IPS-NIHi7 (cell line): ENCODE measurements around the gene MCTP1.
"Not testable (repeated sequence)": the region's sequence is repeated elsewhere in the genome, so short reads cannot be mapped to it uniquely, and the experiment has no call there.

Source experiments
- DNase-seq: peaks from one replicate; pipeline ENCODE4 v3.0.0; 2012; ENCODE audit warnings: mixed read lengths; ENCODE audit errors: extremely low spot score

The MCTP1 gene

DNA sequence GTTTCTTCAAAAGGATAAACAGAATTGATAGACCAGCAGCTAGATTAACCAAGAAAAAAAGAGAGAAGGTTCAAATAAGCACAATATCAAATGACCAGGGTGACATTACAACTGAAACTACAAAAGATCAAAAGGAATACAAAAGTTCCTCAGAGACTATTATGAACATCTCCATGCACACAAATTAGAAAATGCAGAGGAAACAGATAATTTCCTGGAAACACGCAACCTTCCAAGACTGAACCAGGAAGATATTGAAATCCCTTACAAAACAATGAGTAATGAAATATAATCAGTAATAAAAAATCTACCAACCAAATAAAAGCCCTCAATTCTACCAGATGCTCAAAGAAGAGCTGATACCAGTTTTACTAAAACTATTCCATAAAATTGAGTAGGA lies 252.1 kb downstream of the MCTP1 start:
- no peak for DNase-seq

DNA sequence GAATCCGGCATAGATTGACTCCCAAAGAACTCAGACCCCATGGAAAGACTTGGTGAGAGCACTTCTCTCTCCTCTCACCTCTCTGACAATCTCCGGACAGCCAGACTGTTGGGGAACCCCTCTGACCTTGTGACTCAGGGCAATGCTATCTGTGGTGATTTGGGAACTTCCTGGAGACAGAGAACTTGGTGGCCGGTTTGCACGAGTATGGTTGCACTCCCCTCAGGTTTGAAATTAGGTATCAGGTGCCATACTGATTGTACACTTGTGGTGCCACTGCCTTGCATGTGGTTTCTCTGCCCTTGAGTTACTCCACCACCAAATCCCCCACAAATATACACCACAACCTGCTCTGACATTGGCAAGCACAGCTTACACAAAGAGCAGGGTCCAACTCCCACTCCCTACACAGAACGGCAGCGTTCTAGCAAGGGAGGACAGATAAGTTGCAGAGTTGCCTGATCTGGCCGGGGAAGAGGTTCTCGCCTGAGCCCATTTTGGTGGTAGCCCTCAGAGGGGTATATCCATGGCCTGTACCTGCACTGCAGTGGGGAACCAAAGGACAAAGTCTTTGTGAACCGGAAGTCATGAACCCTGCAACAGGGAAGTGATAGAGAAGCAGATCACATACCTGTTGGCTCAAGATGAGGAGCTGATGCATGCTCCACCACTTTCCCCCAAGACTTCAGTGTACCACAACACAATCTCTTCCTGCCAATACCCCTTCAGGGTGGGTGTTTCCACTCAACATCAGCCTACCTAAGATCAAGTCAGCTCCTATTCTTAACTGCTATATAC lies 255.1 kb downstream of the MCTP1 start:
- no peak for DNase-seq

DNA sequence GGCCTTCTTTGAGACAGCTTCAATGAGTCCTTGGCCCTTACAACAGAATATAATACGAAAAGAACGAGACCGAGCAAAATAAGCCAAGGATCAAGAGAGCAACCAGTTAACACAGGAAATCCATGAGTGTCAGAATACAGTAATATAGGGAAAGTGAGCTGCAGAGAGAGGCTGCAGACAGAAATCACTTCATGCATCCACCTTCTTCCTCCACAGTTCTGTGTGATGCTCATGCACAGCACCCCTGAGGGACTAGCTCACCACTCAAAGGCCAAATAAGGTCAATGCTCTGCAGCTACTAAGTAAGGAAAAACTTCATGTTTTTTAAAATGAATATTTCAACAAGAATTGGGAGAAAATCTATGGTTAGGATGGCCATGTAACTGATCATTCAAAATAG lies 257.1 kb downstream of the MCTP1 start:
- DNase-seq = no peak

DNA sequence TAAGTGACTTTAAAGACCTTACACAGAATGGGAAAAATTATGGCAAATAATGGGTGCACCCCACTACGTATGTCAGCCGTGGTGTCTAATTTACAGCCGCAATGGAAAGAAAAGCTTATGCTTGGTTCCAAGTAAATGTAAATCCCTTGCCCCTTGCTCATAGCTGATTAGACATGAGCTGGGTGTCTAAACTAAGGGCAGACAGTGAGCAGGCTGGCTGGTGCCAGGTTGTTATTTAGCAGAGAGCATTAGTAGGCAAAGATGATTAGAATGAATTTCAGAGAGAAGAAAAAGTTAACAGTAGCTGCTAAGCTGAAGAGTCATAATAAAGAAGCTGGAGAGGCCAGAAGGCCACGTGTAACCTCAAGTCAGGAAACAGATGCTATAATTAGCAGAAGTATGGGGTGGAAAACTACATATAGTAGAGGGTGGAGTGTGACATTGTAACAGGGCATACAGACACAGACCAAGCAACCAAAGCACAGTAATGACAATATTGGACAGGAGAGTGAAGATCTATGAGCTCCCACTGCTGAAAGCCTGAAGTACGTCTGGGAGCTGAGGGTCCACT lies 257.7 kb downstream of the MCTP1 start:
- DNase-seq = no peak

DNA sequence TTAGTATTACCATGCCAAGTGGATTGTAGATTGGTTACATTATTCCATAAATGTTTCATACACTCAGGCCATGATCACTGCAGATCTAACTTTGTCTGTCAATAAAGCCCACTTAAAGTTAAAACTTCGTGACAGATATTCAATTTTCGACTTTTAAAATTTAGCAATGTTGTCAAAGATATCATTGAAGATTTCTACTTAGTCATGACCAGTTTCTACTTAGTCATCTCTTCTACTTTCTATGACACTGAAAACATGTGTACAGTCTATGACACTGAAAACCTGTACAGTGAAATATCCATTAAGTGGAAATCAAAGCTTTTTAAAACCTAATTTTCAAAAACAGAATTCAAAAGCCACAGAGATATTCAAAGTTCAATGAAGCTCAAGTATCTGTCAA lies 258.2 kb downstream of the MCTP1 start:
- DNase-seq = no peak

DNA sequence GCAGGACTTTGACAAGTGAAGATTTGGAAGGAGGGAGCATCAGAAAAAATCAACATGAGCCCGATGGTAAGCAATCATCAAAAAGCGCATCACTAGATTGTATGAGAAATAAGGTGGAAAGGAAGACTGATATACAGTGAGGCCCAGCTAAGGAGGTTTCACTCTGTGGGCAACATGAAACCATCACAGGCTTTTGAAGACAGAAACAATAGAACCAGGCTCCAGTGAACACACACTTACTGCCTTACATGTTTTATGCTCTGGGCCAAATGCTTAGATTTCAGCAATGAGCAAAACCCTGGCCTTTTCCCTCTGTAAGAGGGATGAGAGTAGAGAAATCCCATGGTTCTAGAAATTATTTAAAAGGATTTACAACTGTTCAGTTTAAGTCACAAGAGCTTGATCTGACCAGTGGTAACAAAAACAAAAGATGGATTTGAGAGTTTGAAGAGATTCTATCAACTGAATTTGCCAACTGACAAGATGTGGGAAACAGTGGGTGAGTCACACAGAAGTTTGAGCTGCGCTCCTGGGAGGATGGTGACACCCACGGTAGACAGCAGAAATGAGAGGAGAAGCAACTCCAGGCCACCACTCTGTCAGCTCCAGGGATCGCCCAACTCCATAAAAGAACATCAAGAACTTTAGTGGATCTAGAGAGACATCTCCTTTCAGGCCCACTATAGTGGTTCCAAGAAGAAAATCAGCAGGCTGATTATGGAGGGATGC lies 261.8 kb downstream of the MCTP1 start:
- no peak for DNase-seq

DNA sequence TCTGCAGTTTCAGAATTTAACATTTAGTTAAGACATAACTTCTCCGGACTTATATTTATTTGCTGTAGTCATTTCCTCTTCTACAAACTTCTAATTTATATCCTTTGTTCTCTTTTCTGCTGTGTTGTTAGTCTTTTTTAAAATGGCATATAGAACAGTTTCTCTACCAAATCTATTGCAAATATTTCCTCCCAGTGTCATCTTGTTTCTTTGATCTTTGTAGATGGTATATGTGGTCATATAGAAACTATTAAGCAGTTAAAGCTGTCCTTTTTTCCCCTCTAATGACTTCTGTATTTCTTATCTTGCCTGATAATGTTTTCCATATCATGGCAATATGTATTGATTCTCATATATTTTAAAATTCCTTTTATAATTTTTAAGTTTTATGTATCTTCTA lies 264.5 kb downstream of the MCTP1 start:
- no peak for DNase-seq

DNA sequence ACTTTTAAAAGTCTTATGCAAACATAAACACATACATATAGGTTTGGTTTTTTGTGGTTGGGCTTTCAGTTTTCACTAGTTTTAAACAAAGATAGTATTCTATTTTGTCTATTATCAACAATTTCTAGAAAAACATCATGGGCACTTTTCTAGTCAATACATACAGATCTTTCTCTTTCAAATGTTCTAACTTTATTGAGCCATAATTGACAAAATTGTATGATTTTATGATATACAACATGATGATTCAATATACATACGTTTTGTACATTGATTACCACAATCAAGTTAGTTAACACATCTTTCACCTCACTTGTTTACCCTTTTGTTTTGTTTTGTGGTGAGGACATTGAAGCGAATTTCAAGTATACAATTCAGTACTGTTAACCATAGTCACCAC lies 265.9 kb downstream of the MCTP1 start:
- no peak for DNase-seq

DNA sequence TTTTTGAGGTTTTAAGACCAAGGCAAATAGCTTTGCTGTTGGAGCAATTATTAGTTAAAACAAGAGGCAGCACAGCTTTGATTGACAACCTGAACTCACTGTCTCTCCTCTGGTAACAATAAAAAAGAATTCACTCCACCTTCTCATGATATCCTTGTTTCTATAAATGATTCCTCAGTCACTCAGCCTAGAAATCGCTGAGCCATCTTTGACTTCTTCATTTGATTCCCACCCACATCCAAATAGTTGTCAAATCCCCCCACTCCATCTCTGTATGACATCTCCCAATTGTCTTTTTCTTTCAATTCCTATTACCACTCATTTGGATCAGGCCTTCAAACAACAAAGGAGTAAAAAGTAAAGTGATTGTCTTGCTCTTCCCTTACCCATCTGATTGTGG lies 266.4 kb downstream of the MCTP1 start:
- no peak for DNase-seq

DNA sequence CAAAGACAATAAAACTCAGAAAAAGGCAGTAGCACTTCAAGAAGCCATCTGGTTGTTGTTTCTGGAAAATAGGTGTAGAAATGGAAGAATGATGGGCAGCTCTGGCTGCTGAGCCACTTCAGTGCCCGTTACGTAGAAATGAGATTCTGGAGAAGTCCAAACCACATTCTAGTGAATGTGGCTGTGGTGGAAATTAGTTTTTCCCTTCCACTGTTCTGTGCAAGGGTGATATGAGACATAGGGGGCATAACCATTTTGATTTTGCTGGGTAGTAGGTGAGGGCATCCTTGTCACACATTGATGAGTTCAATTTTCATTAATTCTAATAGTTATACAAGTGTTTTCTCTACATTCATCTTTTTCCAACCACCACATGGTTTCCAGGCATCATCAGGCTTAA lies 275.1 kb downstream of the MCTP1 start:
- no peak for DNase-seq

DNA sequence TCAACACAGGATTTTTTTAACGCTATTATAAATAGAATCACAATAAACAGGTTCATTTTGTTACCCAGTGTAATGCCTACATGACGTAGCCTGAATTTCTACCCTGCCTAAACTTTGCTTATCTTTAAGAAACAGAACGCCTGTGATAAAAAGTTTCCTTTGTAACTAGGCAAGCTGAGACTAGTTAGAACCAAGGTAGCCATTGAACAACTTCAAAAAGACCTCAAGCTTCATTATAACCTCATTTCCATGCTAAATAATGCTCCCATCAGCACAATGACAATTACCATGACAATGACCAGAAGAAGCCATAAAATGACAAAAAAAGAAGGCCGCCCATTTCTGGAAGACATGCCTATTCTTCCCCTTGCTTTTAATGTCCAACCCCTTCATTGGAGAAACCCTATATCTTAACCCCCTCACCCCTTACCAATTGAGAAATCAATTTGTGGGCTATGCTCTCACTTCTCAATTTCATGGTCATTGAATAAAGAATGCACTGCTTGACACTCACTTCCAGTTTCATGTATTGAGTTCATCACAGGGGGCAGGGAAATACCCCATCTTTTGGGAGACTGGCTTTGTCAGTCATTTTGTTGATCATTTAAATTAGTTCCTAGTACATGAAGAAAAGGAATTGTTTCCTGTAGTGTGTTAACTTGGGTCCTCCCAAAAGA lies 276.8 kb downstream of the MCTP1 start:
- DNase-seq = no peak

DNA sequence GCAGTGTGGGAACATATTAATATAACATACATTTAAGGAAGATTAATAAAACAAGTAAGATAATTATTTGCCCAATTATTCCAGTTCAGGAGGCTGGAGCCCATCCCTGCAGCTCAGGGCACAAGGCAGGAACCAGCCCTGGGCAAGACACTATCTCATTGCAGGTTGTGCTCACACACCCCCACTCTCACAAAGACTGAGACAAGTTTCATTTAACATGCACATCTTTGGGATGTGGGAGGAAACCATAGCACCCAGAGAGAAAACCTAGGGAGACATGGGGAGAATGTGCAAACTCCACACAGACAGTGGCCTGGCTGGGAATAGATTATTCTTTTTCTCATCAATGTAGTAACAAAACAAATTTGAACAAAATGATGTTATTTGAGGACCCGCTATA lies 279.1 kb downstream of the MCTP1 start:
- no peak for DNase-seq

DNA sequence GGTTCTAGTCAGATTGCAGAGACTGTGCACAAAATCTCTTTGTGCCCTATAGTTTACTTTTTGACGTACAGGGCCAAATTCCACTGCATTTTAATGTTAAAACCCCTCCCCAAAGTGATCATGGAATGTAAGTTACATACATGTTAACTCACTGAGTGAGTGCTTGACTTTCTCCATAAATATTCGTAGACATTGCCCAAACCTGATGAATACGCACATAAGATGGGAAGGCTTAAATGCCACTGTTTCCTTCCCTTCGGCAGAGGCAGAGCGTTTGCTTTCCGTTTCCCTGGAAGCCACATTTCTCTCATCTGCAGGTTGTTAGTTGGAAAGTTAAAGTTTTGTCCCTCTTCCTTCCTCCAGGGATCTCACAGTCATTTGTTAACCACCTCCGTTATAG lies 286.2 kb downstream of the MCTP1 start:
- no peak for DNase-seq

DNA sequence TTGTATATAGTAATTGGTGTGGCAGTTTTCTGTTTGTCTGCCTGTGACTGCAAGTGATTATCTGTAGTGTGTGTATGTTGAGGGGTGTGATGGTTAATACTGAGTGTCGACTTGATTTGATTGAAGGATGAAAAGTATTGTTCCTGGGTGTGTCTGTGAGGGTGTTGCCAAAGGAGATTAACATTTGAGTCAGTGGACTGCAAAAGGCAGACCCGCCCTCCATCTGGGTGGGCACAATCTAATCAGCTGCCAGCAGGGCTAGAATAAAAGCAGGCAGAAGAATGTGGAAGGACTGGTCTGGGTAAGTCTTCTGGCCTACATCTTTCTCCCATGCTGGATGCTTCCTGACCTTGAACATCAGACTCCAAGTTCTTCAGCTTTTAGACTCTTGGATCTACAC lies 290.4 kb downstream of the MCTP1 start:
- DNase-seq = not testable (repeated sequence)

DNA sequence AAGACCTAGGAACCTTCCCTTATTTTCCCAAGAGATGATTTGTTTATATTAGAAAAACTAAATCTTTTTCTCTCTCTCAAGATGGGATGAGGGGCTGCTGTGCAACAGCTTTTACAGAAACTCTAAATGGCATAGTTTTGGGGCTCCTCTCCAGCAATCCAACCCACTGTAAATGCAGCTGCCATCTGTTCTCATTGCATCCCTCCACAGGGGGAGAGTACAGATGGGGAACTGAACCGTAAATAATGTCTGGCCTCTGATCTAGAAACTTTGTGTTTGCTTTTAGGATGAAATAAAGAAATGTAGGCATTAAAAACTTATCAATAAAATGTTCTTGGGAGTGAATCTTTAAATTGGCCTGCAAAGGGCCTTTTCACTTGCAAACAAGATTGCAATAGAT lies 291.4 kb downstream of the MCTP1 start:
- no peak for DNase-seq

DNA sequence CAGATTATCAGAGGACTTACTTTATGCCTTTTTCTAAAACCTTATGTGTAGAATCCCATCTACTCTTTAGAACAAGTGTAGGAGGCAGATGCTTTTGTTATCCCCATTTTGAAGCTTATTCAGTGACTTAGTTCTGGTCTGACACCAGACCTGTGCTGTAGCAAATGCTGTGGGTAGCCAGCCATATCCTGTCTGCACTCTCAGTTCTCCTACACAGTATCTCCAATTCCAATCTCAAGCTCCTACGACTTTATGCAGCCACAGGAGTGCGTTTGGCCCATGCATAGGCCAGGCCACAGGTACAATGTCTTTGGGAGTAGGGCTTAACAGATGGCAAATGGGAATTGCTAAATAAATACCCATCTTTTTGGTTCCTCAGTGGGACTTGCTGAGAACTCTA lies 292.6 kb downstream of the MCTP1 start:
- DNase-seq = no peak

DNA sequence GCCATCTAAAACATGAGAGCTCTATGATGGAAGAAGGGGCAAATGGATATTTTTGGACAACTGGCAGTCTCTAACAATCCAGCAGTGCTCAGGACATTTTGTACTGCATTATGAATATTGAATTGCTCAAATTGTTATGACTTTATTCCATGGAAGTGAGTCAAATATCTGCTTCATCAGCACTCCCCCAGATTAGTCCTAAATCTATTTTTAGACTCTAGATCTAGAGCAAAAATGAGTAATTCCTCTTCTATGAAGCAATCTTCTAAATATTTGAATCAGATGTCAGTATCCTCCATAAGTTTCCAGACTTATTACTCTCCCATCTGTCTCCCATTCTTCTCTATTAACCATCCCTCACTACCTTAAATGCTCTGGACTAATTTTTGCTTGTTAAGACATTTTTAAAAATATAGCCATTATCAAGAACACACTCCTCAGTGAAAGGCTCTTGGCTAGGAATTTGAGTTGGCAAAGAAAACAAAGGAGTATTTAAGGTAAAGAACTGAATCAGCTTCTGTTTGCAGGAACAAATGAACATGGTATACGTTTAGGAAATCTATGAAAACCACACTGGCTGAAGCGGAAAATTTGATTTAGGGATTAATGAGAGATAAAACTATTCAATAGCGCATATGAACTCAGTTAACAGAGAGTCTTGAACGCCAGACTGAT lies 300.9 kb downstream of the MCTP1 start:
- no peak for DNase-seq

DNA sequence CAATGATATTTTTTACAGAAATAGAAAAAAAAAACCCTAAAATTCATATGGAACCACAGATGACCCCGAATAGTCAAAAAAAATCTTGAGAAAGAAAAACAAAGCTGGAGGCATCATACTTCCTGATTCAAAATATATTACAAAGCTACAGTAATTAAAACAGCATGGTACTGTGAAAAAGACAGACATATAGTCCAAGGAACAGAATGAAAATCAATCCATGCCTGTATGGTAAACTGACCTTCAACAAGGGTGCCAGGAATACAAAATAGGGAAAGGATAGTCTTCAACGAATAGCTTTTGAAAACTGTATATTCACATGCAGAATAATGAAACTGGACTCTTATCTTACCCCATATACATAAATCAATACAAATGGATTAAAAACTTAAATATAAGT lies 307.5 kb downstream of the MCTP1 start:
- no peak for DNase-seq

DNA sequence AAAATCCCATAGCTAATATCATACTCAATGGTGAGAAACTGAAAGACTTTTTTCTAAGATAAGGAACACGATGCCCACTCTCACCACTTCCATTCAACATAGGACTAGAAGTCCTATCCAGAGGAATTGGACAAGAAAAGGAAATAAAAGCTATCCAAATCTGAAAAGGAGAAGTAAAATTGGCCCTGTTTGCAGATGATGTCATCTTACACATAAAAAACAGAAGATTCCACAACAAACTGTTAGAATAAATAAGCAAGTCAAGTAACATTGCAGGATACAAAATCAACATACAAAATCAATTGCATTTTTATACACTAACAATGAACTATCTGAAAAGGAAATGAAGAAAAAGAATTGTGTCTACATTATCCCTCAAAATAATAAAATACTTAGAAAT lies 308.0 kb downstream of the MCTP1 start:
- no peak for DNase-seq

DNA sequence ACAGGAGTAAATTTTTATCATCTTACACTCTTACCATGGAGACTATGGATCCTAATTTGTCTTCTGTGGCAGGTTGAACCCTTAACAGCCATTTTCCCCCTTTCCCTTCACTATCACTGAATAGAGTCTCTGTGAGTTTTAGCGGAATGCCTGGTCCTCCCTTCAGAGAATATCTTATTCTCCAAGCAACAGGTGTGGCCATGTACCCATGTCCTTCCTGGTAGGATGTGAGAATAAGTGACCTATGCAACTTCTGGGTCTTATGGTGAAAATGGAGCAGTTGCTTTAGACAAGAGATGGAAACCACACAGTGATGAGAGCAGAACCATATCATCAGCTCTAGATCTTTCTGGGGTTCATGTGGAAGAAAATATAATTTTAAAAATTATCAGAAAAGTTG lies 312.6 kb downstream of the MCTP1 start:
- no peak for DNase-seq

DNA sequence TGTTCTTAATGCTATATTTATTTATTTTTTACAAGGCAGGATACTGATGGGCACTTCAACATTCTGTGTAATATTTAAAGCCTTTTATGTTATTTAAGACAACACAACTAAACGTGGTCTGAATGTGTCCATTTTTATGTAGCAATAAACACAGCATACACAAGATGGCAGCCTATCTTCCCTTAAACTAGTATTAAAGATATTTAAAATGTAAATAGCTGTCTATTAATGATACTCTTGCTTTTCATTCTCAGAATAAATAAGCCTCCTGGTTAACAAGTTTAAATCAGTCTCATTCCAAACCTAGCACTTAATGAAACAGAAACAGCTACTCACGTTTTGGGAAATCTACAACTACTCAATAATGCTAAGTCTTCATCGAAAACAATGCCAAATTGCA lies 315.7 kb downstream of the MCTP1 start:
- no peak for DNase-seq

DNA sequence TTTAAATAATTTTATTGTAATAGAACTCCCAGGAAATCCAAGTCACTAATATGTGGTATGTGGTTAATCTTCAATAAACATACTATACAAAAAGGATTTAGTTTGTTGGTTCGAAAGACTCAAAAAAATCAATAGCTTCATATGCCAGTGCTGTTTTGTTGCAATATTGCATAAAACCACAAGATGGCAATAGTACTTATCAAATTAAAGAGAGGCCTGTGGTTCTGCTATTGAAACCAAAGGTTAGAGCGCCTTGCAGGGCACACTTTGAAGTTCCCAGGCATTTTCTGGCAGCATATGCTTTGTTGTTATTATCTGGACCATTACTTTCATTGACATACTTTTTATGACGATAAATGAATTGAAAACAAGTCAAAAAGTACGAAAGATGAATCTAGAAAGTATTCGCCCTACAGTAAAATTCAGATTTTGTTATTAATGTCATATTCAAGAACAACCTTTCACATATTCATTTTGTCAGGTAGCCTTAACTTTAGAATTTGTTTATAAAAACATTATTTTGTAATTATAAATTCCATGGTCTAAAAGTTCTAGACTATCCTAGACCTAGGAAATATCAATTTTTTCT lies 316.3 kb downstream of the MCTP1 start:
- peak; percentile 46 for DNase-seq
